Colonic mucosa (tissue), 4 donors: ENCODE measurements around the gene DEDD. TPM values are rescaled to one million over a fixed set of nuclear protein-coding genes. Genes with fewer than 3 reads are reported as not detected.

Experiments used
- DNase-seq: peaks from one replicate; pipeline ENCODE4 v3.0.0-alpha.2; 2020
- H3K27ac ChIP-seq: fragments of 200-600 bp; one replicate; pipeline ENCODE4 v1.8.0; 2021
- H3K27me3 ChIP-seq: fragments of 200-600 bp; one replicate; pipeline ENCODE4 v1.8.0; 2021
- H3K36me3 ChIP-seq: fragments of 200-600 bp; one replicate; pipeline ENCODE4 v1.8.0; 2021
- H3K4me1 ChIP-seq: fragments of 200-600 bp; one replicate; pipeline ENCODE4 v1.8.0; 2021; ENCODE audit warnings: mild to moderate bottlenecking
- H3K4me3 ChIP-seq: fragments of 200-600 bp; one replicate; pipeline ENCODE4 v1.8.0; 2021
- H3K9ac ChIP-seq, 2 donors: one replicate each; pipeline ENCODE4 v1.7.0; 2013; ENCODE audit warnings: control low read depth in 2 of 2, low read depth in 2 of 2, low read length in 2 of 2
- H3K9me3 ChIP-seq: fragments of 200-600 bp; one replicate; pipeline ENCODE4 v1.8.0; 2021
- intact Hi-C: fragments of 100-400 bp; cut with DNase I; formaldehyde crosslinking; loops from one replicate; pipeline ENCODE4 v1.14.1; 2022
- total RNA-seq, 2 donors: library from RNA; stranded (reverse); fragmentation: NEBNext Ultra II Directional in 1 of 2; extraction: Animal tissue kit (Norgen Biotek cat#: 25700) in 1 of 2; gene quantifications; one replicate each; pipeline ENCODE4 v1.2.1, GENCODE V29; 2021
- TF ChIP-seq, protein P1 (sequence below): fragments of 200-600 bp; IDR thresholded peaks from one replicate; pipeline ENCODE4 v1.8.0; 2022; ENCODE audit warnings: antibody characterized with exemption, mild to moderate bottlenecking
- donor health status: healthy.
- donor health status: DM: no; HTN: no; CAD: no.
- donor health status: DM: no; HTN: no; CAD: no.

The DEDD gene
- total RNA-seq, 2 donors from 2014 or later = 33.8 to 34.3 TPM

GRCh38 chr1:161082996-161083747, 49.3 kb downstream of the DEDD start:
- Histone ChIP-seq H3K9ac (no peak overlapping the region), H3K4me1 (peaks cover 3% of the 10 kb centered on the region), H3K27ac (peak overlapping the region; percentile 40), H3K36me3 (no peaks in the 10 kb centered on the region), H3K9me3 (no peaks in the 10 kb centered on the region), H3K27me3 (no peaks in the 10 kb centered on the region), H3K4me3 (no peak overlapping the region)
- intact Hi-C loops = no loop called here
- DNase-seq = peak; percentile 90
- TF ChIP-seq, protein P1, sequence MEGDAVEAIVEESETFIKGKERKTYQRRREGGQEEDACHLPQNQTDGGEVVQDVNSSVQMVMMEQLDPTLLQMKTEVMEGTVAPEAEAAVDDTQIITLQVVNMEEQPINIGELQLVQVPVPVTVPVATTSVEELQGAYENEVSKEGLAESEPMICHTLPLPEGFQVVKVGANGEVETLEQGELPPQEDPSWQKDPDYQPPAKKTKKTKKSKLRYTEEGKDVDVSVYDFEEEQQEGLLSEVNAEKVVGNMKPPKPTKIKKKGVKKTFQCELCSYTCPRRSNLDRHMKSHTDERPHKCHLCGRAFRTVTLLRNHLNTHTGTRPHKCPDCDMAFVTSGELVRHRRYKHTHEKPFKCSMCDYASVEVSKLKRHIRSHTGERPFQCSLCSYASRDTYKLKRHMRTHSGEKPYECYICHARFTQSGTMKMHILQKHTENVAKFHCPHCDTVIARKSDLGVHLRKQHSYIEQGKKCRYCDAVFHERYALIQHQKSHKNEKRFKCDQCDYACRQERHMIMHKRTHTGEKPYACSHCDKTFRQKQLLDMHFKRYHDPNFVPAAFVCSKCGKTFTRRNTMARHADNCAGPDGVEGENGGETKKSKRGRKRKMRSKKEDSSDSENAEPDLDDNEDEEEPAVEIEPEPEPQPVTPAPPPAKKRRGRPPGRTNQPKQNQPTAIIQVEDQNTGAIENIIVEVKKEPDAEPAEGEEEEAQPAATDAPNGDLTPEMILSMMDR = no peak

DNA sequence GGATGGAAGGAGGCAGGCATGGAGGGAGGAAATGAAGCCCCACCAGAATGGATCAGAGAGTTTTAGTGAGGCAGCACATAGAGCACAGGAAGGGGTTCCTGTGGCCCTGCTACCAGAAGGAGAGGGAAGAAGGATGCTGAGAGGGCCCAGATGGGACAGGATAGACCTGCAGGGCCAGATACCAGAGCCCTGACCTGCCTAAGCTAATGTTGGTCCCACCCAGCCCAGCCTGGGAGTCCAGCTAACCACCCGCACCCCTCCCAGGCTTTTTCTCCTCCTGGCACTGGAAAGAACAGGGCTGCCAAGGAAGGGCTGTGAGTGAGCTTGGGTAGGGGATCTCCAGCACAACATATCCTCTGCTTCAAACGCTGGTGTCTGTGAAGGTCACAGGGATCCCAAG, 50.0 kb downstream of the DEDD start:
- intact Hi-C loops = no loop called here
- Histone ChIP-seq H3K4me1 (peaks cover 3% of the 10 kb centered on the region), H3K9ac (no peak overlapping the region), H3K4me3 (no peak overlapping the region), H3K9me3 (no peaks in the 10 kb centered on the region), H3K27me3 (no peaks in the 10 kb centered on the region), H3K36me3 (no peaks in the 10 kb centered on the region), H3K27ac (no peak overlapping the region)
- DNase-seq = no peak
- TF ChIP-seq, protein P1 = no peak

GRCh38 chr1:161081519-161081918, 50.9 kb downstream of the DEDD start:
- H3K27ac ChIP-seq = no peak overlapping the region
- H3K36me3 ChIP-seq = no peaks in the 10 kb centered on the region
- H3K27me3 ChIP-seq = no peaks in the 10 kb centered on the region
- no peak for DNase-seq
- H3K9ac ChIP-seq = no peak overlapping the region
- intact Hi-C loops = no loop called here
- TF ChIP-seq, protein P1 = no peak
- H3K9me3 ChIP-seq = no peaks in the 10 kb centered on the region
- H3K4me1 ChIP-seq = peaks cover 3% of the 10 kb centered on the region
- no peak overlapping the region for H3K4me3 ChIP-seq

GRCh38 chr1:161080441-161081405, 51.7 kb downstream of the DEDD start:
- Histone ChIP-seq H3K9ac (no peak overlapping the region), H3K36me3 (no peaks in the 10 kb centered on the region), H3K4me1 (peaks cover 3% of the 10 kb centered on the region), H3K9me3 (no peaks in the 10 kb centered on the region), H3K27me3 (no peaks in the 10 kb centered on the region), H3K27ac (no peak overlapping the region), H3K4me3 (no peak overlapping the region)
- TF ChIP-seq, protein P1 = no peak
- intact Hi-C loops = no loop called here
- DNase-seq = no peak

DNA sequence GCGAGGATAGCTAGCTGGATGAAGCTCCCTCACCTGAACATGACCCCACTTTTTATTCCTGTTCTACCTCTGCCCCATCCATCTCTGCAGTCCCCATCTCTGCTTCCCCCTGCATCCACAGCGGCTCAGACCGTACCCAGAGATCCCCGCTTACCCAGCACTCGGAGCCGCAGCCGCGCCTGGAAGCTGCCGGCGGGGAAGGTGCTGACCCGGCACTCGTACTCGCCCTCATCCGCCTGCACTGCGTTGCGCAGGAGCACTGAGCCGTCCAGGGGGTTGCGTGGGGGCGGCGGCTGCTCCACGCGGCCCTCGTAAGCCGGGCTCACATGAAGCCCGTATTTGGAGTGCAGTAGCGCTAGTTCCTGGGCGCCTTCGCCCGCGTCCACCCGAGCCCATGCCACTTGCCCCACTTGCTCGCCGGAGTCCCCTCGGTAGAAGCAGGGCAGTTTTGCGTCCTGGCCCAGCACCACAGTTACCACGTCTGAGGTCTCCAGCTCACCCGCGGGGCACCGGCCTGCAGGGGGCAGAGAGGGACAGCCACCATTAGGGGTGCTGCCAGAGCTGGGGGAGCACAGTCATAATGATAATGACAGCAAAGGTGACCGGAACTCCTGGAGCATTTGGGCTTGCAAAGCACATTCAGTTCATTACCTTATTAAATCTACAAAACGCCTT, 52.9 kb downstream of the DEDD start:
- H3K9ac ChIP-seq = no peak overlapping the region
- no peak for DNase-seq
- H3K4me1 ChIP-seq = peaks cover 3% of the 10 kb centered on the region
- H3K27me3 ChIP-seq = no peaks in the 10 kb centered on the region
- no peaks in the 10 kb centered on the region for H3K36me3 ChIP-seq
- TF ChIP-seq, protein P1 = no peak
- no peaks in the 10 kb centered on the region for H3K9me3 ChIP-seq
- H3K4me3 ChIP-seq = no peak overlapping the region
- H3K27ac ChIP-seq = no peak overlapping the region
- intact Hi-C loops = no loop called here
